IMR-90 (cell line): ENCODE measurements around the gene FUT2. TPM values are rescaled to one million over a fixed set of nuclear protein-coding genes. Genes with fewer than 3 reads are reported as not detected.

Experiments
- ATAC-seq: fragments of 200-7000 bp; cut with Tn5 transposase; 2 replicates; pipeline ENCODE4 v1.9.1; 2020; ENCODE audit warnings: low read depth, mild to moderate bottlenecking, moderate library complexity
- BruUV-seq: library from RNA; stranded (reverse); fragments of 400-500 nt; replicated peaks from 2 replicates; lab custom pipeline; 2021; lab: Mats Ljungman, UMichigan
- CTCF ChIA-PET: fragments of 300-600 bp; formaldehyde crosslinking; extraction: SDS; loops from one replicate; lab custom pipeline; 2021; ENCODE audit warnings: antibody characterized with exemption; lab: Yijun Ruan, JAX
- POLR2A ChIA-PET: fragments of 300-600 bp; sonication (Branson Sonifier 250); formaldehyde crosslinking; loops from one replicate; lab custom pipeline; 2022; ENCODE audit warnings: antibody characterized with exemption; ENCODE audit not compliant: unreplicated experiment; lab: Charles Lee
- DNase-seq: peaks from one replicate; pipeline ENCODE4 v3.0.0; 2013
- H2AFZ ChIP-seq: replicated peaks from 2 replicates; pipeline ENCODE3; 2013; ENCODE audit warnings: low read length, mild to moderate bottlenecking; ENCODE audit not compliant: poor library complexity
- H2AK5ac ChIP-seq: 2 replicates; pipeline ENCODE4 v1.6.1; 2013; ENCODE audit warnings: low read depth, low read length, inconsistent platforms
- H2AK9ac ChIP-seq: replicated peaks from 2 replicates; pipeline ENCODE3; 2013; ENCODE audit warnings: mild to moderate bottlenecking, low read depth, low read length, moderate library complexity; ENCODE audit not compliant: poor library complexity
- H2BK120ac ChIP-seq: 2 replicates; pipeline ENCODE4 v1.6.1; 2013; ENCODE audit warnings: low read depth, low read length, inconsistent platforms
- H2BK15ac ChIP-seq: 3 replicates; pipeline ENCODE4 v1.6.1; 2013; ENCODE audit warnings: low read depth, low read length, inconsistent platforms
- H2BK20ac ChIP-seq: 2 replicates; pipeline ENCODE4 v1.6.1; 2013; ENCODE audit warnings: low read depth, mild to moderate bottlenecking, inconsistent platforms, low read length, moderate library complexity
- H2BK5ac ChIP-seq: 2 replicates; pipeline ENCODE4 v1.6.1; 2013; ENCODE audit warnings: mild to moderate bottlenecking, low read depth, low read length, inconsistent platforms; ENCODE audit not compliant: poor library complexity, severe bottlenecking
- H3K14ac ChIP-seq: replicated peaks from 2 replicates; pipeline ENCODE4 v1.6.1; 2013; ENCODE audit warnings: low read depth, low read length, inconsistent platforms
- H3K18ac ChIP-seq: 2 replicates; pipeline ENCODE4 v1.6.1; 2013; ENCODE audit warnings: low read depth, low read length, control low read depth
- H3K23ac ChIP-seq: 2 replicates; pipeline ENCODE4 v1.6.1; 2013; ENCODE audit warnings: low read depth, low read length, inconsistent platforms
- H3K27ac ChIP-seq: 2 replicates; pipeline ENCODE4 v1.5.1; 2013; ENCODE audit warnings: mild to moderate bottlenecking, control low read depth, low read length; ENCODE audit not compliant: insufficient read depth
- H3K27me3 ChIP-seq: 2 replicates; pipeline ENCODE4 v1.6.1; 2013; ENCODE audit warnings: low read length; ENCODE audit not compliant: control insufficient read depth, insufficient read depth
- H3K36me3 ChIP-seq: 2 replicates; pipeline ENCODE4 v1.6.1; 2013; ENCODE audit warnings: low read length, mixed read lengths; ENCODE audit not compliant: control insufficient read depth, insufficient read depth
- H3K4ac ChIP-seq: 2 replicates; pipeline ENCODE4 v1.6.1; 2013; ENCODE audit warnings: low read depth, low read length, inconsistent platforms
- H3K4me1 ChIP-seq: 2 replicates; pipeline ENCODE4 v1.6.1; 2013; ENCODE audit warnings: low read length, mixed read lengths; ENCODE audit not compliant: control insufficient read depth, insufficient read depth
- H3K4me2 ChIP-seq: 2 replicates; pipeline ENCODE4 v1.6.1; 2013; ENCODE audit warnings: low read depth, mild to moderate bottlenecking, control low read depth, low read length, moderate library complexity
- H3K4me3 ChIP-seq: 2 replicates; pipeline ENCODE4 v1.5.1; 2013; ENCODE audit warnings: low read depth, mild to moderate bottlenecking, control low read depth, low read length, moderate library complexity; ENCODE audit not compliant: insufficient read depth
- H3K56ac ChIP-seq: 2 replicates; pipeline ENCODE4 v1.6.1; 2013; ENCODE audit warnings: low read length, inconsistent platforms; ENCODE audit not compliant: insufficient read depth; ENCODE audit errors: extremely low read depth
- H3K79me1 ChIP-seq, 2 experiments: 2 replicates each; pipeline ENCODE4 v1.6.1; 2013; ENCODE audit warnings: low read length in 2 of 2, inconsistent platforms in 1 of 2, low read depth in 1 of 2
- H3K9ac ChIP-seq: 2 replicates; pipeline ENCODE4 v1.6.1; 2013; ENCODE audit warnings: low read depth, low read length, control low read depth
- H3K9me1 ChIP-seq: 2 replicates; pipeline ENCODE4 v1.6.1; 2013; ENCODE audit warnings: low read length, inconsistent platforms; ENCODE audit not compliant: insufficient read depth
- H3K9me3 ChIP-seq: 2 replicates; pipeline ENCODE4 v1.6.1; 2013; ENCODE audit warnings: low read length; ENCODE audit not compliant: control insufficient read depth, insufficient read depth
- H4K20me1 ChIP-seq: 2 replicates; pipeline ENCODE4 v1.6.1; 2013; ENCODE audit warnings: low read length, inconsistent platforms; ENCODE audit not compliant: insufficient read depth
- H4K5ac ChIP-seq: 2 replicates; pipeline ENCODE4 v1.6.1; 2013; ENCODE audit warnings: mild to moderate bottlenecking, low read depth, low read length, control low read depth
- H4K8ac ChIP-seq, 2 experiments: 2 replicates each; pipeline ENCODE4 v1.6.1; 2013; ENCODE audit warnings: low read depth in 2 of 2, low read length in 2 of 2, control low read depth in 1 of 2, inconsistent platforms in 1 of 2
- H4K91ac ChIP-seq: 2 replicates; pipeline ENCODE4 v1.6.1; 2013; ENCODE audit warnings: low read depth, low read length, inconsistent platforms; ENCODE audit not compliant: insufficient read depth
- BHLHE40 ChIP-seq: fragments of 150-350 bp; IDR thresholded peaks from 2 replicates; pipeline ENCODE4 v1.6.1; 2016; ENCODE audit warnings: mild to moderate bottlenecking, low read depth, low read length
- CEBPB ChIP-seq: IDR thresholded peaks from 2 replicates; pipeline ENCODE4 v1.6.1; 2012; ENCODE audit warnings: low read depth, low read length, improper control_type of control experiment
- CHD1 ChIP-seq: IDR thresholded peaks from 2 replicates; pipeline ENCODE4 v1.6.1; 2012; ENCODE audit warnings: low read depth, low read length, improper control_type of control experiment
- CTCF ChIP-seq: conservative IDR thresholded peaks from 2 replicates; pipeline ENCODE4 v1.5.1; 2012; ENCODE audit warnings: mild to moderate bottlenecking, low read depth, low read length, improper control_type of control experiment
- FOS ChIP-seq: fragments of 150-350 bp; IDR thresholded peaks from 2 replicates; pipeline ENCODE4 v1.6.1; 2016; ENCODE audit warnings: low read depth, low read length
- MAFK ChIP-seq: IDR thresholded peaks from 2 replicates; pipeline ENCODE4 v1.6.1; 2012; ENCODE audit warnings: low read depth, low read length, improper control_type of control experiment
- MAZ ChIP-seq: IDR thresholded peaks from 2 replicates; pipeline ENCODE4 v1.6.1; 2012; ENCODE audit warnings: low read depth, mild to moderate bottlenecking, low read length, improper control_type of control experiment, moderate library complexity, borderline replicate concordance
- MXI1 ChIP-seq: IDR thresholded peaks from 2 replicates; pipeline ENCODE4 v1.6.1; 2012; ENCODE audit warnings: low read depth, mild to moderate bottlenecking, low read length, moderate library complexity, borderline replicate concordance
- NFE2L2 ChIP-seq: fragments of 150-350 bp; IDR thresholded peaks from 2 replicates; pipeline ENCODE4 v1.6.1; 2016; ENCODE audit warnings: low read depth, mild to moderate bottlenecking, low read length
- RAD21 ChIP-seq: IDR thresholded peaks from 2 replicates; pipeline ENCODE4 v1.6.1; 2012; ENCODE audit warnings: low read length, improper control_type of control experiment
- RCOR1 ChIP-seq: IDR thresholded peaks from 2 replicates; pipeline ENCODE4 v1.6.1; 2012; ENCODE audit warnings: mild to moderate bottlenecking, low read length, improper control_type of control experiment; ENCODE audit not compliant: insufficient replicate concordance
- SMC3 ChIP-seq: fragments of 150-350 bp; IDR thresholded peaks from 2 replicates; pipeline ENCODE4 v1.6.1; 2016; ENCODE audit warnings: low read depth, mild to moderate bottlenecking, antibody characterized with exemption, low read length, moderate library complexity
- WGBS, 2 experiments: methylation state at CpG; one replicate each; pipeline versions ENCODE4 v1.1.5 to v1.1.7; 2013; ENCODE audit warnings: missing lambda C conversion rate in 2 of 2; ENCODE audit not compliant: insufficient read length in 1 of 2; ENCODE audit errors: extremely low coverage in 2 of 2; 5-methylcytosine and 5-hydroxymethylcytosine counted together
- dilution Hi-C: fragments of 300-500 bp; cut with HindIII; formaldehyde crosslinking; loops from one replicate; pipeline ENCODE4 v1.14.3; 2018; ENCODE audit warnings: low sequenced_read_pairs; ENCODE audit not compliant: unreplicated experiment
- in situ Hi-C: fragments of 300-500 bp; cut with MboI; formaldehyde crosslinking; loops from 3 replicates; pipeline ENCODE4 v1.14.3; 2019; ENCODE audit warnings: low sequenced_read_pairs, inconsistent platforms, mixed read lengths
- intact Hi-C: fragments of 100-400 bp; cut with micrococcal nuclease; formaldehyde crosslinking; loops from 2 replicates; pipeline ENCODE4 v1.10.0; 2022
- polyA plus RNA-seq, 3 experiments: library from polyadenylated mRNA; depleted of rRNA; stranded (reverse); fragments of >200 nt; gene quantifications; 2 replicates each; pipeline ENCODE4 v1.2.3, GENCODE V29; 2012; ENCODE audit warnings: low replicate concordance in 1 of 3
- total RNA-seq: library from RNA; depleted of rRNA; stranded (reverse); fragments of >200 nt; gene quantifications from 2 replicates; pipeline ENCODE4 v1.2.3, GENCODE V29; 2012
- TF ChIP-seq, protein P1 (sequence below): fragments of 150-350 bp; IDR thresholded peaks from 2 replicates; pipeline ENCODE4 v1.6.1; 2017; ENCODE audit warnings: mild to moderate bottlenecking, antibody characterized with exemption, low read length, low read depth
- TF ChIP-seq, protein P2 (sequence below): fragments of 150-350 bp; IDR thresholded peaks from 2 replicates; pipeline ENCODE4 v1.6.1; 2016; ENCODE audit warnings: low read depth, mild to moderate bottlenecking, low read length, moderate library complexity, borderline replicate concordance

FUT2 gene
- total and polyA plus RNA-seq, 2 of the 4 experiments (the other 2 are of a cell fraction) = not detected

DNA sequence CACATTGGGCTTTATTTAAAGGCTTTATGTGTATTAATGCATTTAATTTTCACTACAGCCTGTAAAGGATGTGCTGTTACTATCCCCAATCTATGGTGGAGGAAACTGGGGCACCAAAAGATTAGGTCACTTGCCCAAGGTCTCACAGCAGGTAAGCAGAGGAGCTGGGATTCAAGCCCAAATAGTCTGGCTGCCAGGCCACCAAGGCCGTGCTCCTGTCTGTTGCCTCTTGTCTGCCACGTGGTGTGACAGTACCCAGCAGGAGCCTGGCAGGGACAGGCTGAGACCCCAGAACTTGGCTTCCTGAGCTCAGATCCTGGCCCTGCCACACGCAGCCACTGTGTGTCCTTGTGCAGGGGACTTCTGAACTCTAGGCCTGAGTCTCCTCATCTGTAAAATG lies 27.4 kb upstream of the FUT2 start:
- H2BK120ac ChIP-seq = no peak overlapping the region
- H3K4me1 ChIP-seq = no peaks in the 10 kb centered on the region
- H2AK9ac ChIP-seq = no peak overlapping the region
- no peak overlapping the region for H2BK15ac ChIP-seq
- H3K9ac ChIP-seq = no peak overlapping the region
- H3K4ac ChIP-seq = no peak overlapping the region
- POLR2A ChIA-PET = no interaction called here
- no peak overlapping the region for H3K4me3 ChIP-seq
- H3K18ac ChIP-seq = no peak overlapping the region
- CTCF ChIA-PET = no interaction called here
- no peaks in the 10 kb centered on the region for H3K36me3 ChIP-seq
- no peak overlapping the region for H4K8ac ChIP-seq
- H3K79me1 ChIP-seq = no peaks in the 10 kb centered on the region
- no peaks in the 10 kb centered on the region for H4K20me1 ChIP-seq
- no peak overlapping the region for H2AK5ac ChIP-seq
- H2AFZ ChIP-seq = no peak overlapping the region
- no TSS peak for BruUV-seq
- H3K56ac ChIP-seq = no peak overlapping the region
- H2BK5ac ChIP-seq = no peak overlapping the region
- no peak overlapping the region for H3K14ac ChIP-seq
- H3K23ac ChIP-seq = no peak overlapping the region
- no peaks in the 10 kb centered on the region for H3K9me1 ChIP-seq
- H4K5ac ChIP-seq = no peak overlapping the region
- no peak overlapping the region for H3K27ac ChIP-seq
- H3K4me2 ChIP-seq = no peak overlapping the region
- no peak overlapping the region for H4K91ac ChIP-seq
- TF ChIP-seq, protein P1, sequence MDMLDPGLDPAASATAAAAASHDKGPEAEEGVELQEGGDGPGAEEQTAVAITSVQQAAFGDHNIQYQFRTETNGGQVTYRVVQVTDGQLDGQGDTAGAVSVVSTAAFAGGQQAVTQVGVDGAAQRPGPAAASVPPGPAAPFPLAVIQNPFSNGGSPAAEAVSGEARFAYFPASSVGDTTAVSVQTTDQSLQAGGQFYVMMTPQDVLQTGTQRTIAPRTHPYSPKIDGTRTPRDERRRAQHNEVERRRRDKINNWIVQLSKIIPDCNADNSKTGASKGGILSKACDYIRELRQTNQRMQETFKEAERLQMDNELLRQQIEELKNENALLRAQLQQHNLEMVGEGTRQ = no peak
- TF ChIP-seq CTCF (no peak), CEBPB (no peak), NFE2L2 (no peak), RCOR1 (no peak), MXI1 (no peak), MAZ (no peak), BHLHE40 (no peak), MAFK (no peak), FOS (no peak), CHD1 (no peak), RAD21 (no peak), SMC3 (no peak)
- TF ChIP-seq, protein P2, sequence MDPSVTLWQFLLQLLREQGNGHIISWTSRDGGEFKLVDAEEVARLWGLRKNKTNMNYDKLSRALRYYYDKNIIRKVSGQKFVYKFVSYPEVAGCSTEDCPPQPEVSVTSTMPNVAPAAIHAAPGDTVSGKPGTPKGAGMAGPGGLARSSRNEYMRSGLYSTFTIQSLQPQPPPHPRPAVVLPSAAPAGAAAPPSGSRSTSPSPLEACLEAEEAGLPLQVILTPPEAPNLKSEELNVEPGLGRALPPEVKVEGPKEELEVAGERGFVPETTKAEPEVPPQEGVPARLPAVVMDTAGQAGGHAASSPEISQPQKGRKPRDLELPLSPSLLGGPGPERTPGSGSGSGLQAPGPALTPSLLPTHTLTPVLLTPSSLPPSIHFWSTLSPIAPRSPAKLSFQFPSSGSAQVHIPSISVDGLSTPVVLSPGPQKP = no peak
- no peaks in the 10 kb centered on the region for H3K9me3 ChIP-seq
- peaks cover 5% of the 10 kb centered on the region for H3K27me3 ChIP-seq
- intact Hi-C loops (no loop called here), in situ Hi-C loops (no loop called here), dilution Hi-C loops (no loop called here)
- WGBS, 2 experiments = 59% methylated on average over 3 of the region's 3 CpGs; no CpG with 5 or more reads in 1 of the 2 experiments
- ATAC-seq (no peak), DNase-seq (no peak)
- no peak overlapping the region for H2BK20ac ChIP-seq
